Sigmoid colon (tissue), 7 donors: ENCODE results near the gene CST6. TPM values are rescaled to one million over a fixed set of nuclear protein-coding genes. Genes with fewer than 3 reads are reported as not detected.

Experiments
- DNase-seq: peaks from one replicate; pipeline ENCODE4 v3.0.0-alpha.2; 2019
- H3K27ac ChIP-seq, 4 donors: fragments of 200-600 bp; sonication (generic); one replicate each; pipeline ENCODE4 v1.5.1; 2016 to 2019; ENCODE audit warnings: mild to moderate bottlenecking in 1 of 4
- H3K27me3 ChIP-seq, 3 donors: fragments of 200-600 bp; sonication (generic); one replicate each; pipeline ENCODE4 v1.5.1; 2019; ENCODE audit warnings: mild to moderate bottlenecking in 1 of 3
- H3K36me3 ChIP-seq, 4 donors: fragments of 200-600 bp; sonication (generic); one replicate each; pipeline ENCODE4 v1.5.1; 2016 to 2019
- H3K4me1 ChIP-seq, 4 donors: fragments of 200-600 bp; sonication (generic); one replicate each; pipeline ENCODE4 v1.5.1; 2017 to 2019
- H3K4me3 ChIP-seq, 4 donors: fragments of 200-600 bp; sonication (generic); one replicate each; pipeline ENCODE4 v1.5.1; 2017 to 2019; ENCODE audit warnings: mild to moderate bottlenecking in 2 of 4, moderate library complexity in 1 of 4
- H3K9me3 ChIP-seq, 4 donors: fragments of 200-600 bp in 3 of 4; sonication (generic) in 3 of 4; one replicate each; pipeline versions ENCODE4 v1.5.1 to v1.6.1; 2013 to 2019
- EP300 ChIP-seq, 4 donors: sonication (generic); formaldehyde crosslinking; IDR thresholded peaks; one replicate each; pipeline ENCODE4 v1.6.1; 2017; ENCODE audit warnings: antibody characterized with exemption in 4 of 4
- POLR2A ChIP-seq, 2 donors: fragments of 450-650 bp; IDR thresholded peaks; one replicate each; pipeline ENCODE4 v1.6.1; 2016; ENCODE audit warnings: antibody characterized with exemption in 2 of 2, mild to moderate bottlenecking in 2 of 2, moderate library complexity in 2 of 2
- POLR2AphosphoS5 ChIP-seq, 4 donors: sonication (generic); formaldehyde crosslinking; IDR thresholded peaks; one replicate each; pipeline ENCODE4 v1.6.1; 2017; ENCODE audit warnings: antibody characterized with exemption in 4 of 4
- WGBS, 2 donors: extraction: QIAGEN DNeasy Blood & Tissue Kit; methylation state at CpG; one replicate each; pipeline ENCODE4 v1.1.7; 2013; 5-methylcytosine and 5-hydroxymethylcytosine counted together
- intact Hi-C: fragments of 100-400 bp; cut with DNase I; formaldehyde crosslinking; loops from one replicate; pipeline ENCODE4 v1.15.1; 2023
- polyA plus RNA-seq, 3 donors: library from polyadenylated mRNA; stranded (reverse); fragments of 200-250 nt; gene quantifications; one replicate each; pipeline ENCODE4 v1.2.3, GENCODE V29; 2013
- total RNA-seq, 4 donors: library from RNA; depleted of rRNA; stranded (reverse); fragments of >200 nt; gene quantifications; one replicate each; pipeline ENCODE4 v1.1.0, GENCODE V29; 2016
- TF ChIP-seq, protein P1 (sequence below), 4 experiments: fragments of 450-650 bp in 3 of 4; fragments of 200-600 bp in 1 of 4; IDR thresholded peaks; one replicate each; pipeline ENCODE4 v1.5.1; 2016 to 2019; ENCODE audit warnings: antibody characterized with exemption in 4 of 4, mild to moderate bottlenecking in 3 of 4, moderate library complexity in 2 of 4
- donor health status: healthy with polysubstance abuse.
- donor health status: Bipolar disorder and iron deficiency.
- donor health status: healthy.

The CST6 gene, protein sequence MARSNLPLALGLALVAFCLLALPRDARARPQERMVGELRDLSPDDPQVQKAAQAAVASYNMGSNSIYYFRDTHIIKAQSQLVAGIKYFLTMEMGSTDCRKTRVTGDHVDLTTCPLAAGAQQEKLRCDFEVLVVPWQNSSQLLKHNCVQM
- total RNA-seq (not detected), polyA plus RNA-seq (1 to 10 TPM in 1 of 3 donors, under 1 TPM in 1, not detected in 1; 0.10 to 1.2 TPM)

DNA sequence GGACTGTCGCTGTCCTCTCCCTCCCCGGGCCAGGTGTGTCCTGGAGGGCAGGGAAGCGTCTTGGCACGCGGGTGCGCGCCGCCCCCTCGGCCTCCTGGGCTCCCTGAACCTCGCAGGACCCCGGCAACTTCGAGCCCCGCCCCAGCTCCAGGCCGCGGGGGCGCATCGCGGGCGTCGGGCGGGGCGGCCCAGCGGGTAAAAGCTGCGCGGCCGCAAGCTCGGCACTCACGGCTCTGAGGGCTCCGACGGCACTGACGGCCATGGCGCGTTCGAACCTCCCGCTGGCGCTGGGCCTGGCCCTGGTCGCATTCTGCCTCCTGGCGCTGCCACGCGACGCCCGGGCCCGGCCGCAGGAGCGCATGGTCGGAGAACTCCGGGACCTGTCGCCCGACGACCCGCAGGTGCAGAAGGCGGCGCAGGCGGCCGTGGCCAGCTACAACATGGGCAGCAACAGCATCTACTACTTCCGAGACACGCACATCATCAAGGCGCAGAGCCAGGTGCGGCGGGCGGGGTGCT is at the start of gene CST6:
Gene CST6, plus strand, starts transcription at position 224 of the 519 bp plus-strand sequence. Its CDS starts 37 bp downstream, at position 261.
- TF ChIP-seq EP300 (IDR thresholded peaks at IDR 0.05) (no peak), POLR2A (IDR thresholded peaks at IDR 0.05) (no peak), POLR2AphosphoS5 (IDR thresholded peaks at IDR 0.05) (no peak)
- TF ChIP-seq, protein P1, sequence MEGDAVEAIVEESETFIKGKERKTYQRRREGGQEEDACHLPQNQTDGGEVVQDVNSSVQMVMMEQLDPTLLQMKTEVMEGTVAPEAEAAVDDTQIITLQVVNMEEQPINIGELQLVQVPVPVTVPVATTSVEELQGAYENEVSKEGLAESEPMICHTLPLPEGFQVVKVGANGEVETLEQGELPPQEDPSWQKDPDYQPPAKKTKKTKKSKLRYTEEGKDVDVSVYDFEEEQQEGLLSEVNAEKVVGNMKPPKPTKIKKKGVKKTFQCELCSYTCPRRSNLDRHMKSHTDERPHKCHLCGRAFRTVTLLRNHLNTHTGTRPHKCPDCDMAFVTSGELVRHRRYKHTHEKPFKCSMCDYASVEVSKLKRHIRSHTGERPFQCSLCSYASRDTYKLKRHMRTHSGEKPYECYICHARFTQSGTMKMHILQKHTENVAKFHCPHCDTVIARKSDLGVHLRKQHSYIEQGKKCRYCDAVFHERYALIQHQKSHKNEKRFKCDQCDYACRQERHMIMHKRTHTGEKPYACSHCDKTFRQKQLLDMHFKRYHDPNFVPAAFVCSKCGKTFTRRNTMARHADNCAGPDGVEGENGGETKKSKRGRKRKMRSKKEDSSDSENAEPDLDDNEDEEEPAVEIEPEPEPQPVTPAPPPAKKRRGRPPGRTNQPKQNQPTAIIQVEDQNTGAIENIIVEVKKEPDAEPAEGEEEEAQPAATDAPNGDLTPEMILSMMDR (IDR thresholded peaks at IDR 0.05): no peak
- Histone ChIP-seq H3K9me3 (no peaks in the 10 kb centered on the region), H3K27ac (no peak within 1 kb of the TSS), H3K36me3 (no peaks in the 10 kb centered on the region), H3K4me1 (peaks cover 0 to 11% (median 8%) of the 10 kb centered on the region in 4 donors), H3K27me3 (peaks cover 15 to 29% (median 27%) of the 10 kb centered on the region in 3 donors), H3K4me3 (peak within 1 kb of the TSS in 3 of 4 donors; percentile 7 to 37 (median 28))
- no peak for DNase-seq
- WGBS, 2 donors: 3 to 7% methylated on average over 61 of the region's 61 CpGs
- intact Hi-C loops: no loop called here

DNA sequence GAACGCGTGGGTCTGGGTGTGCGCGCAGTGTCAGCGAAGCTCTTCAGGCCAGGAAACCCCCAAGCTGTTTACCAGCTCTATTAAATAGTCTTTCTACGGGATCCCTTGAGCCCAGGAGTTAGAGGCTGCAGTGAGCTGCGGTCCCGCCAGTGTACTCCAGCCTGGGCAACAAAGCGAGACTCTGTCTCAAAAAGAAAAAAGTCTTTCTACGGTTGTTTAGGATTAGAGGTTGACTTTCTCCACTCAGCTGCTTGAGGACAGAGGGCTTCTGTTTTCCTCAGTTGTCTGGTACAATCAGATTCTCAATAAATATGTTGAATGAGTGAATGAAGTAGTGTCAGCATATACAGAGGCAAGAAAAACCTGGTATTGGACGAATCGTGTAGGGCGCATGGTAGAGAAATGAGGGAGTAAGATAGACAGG is 49.7 kb upstream of the CST6 start:
- peak overlapping the region; percentile 90 to 94 (median 92) for H3K27ac ChIP-seq
- 5 to 6% methylated on average over 13 of the region's 13 CpGs for whole genome bisulfite sequencing, 2 donors
- intact Hi-C loops: no loop called here

DNA sequence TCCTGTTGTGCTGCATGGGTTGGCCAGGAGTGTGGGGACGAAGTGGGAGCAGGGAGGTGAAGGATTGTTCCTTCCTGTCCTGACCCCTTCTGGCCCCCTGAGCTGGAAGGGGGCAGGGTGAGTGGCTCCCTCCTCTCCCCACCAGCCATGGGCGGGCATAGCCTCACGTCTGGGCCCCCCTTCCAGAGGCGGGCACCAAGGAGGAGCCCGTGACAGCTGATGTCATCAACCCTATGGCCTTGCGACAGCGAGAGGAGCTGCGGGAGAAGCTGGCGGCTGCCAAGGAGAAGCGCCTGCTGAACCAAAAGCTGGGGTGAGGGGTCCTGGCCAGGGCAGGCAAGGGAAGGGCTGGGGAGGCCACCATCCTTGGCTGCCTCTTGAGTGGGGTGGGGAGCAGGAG is 46.9 kb upstream of the CST6 start:
- H3K4me3 ChIP-seq: no peak overlapping the region
- no peak overlapping the region for H3K27ac ChIP-seq
- peaks cover 45 to 62% (median 53%) of the 10 kb centered on the region in 4 donors for H3K36me3 ChIP-seq
- no peaks in the 10 kb centered on the region for H3K27me3 ChIP-seq
- peaks cover 0 to 31% (median 30%) of the 10 kb centered on the region in 4 donors for H3K4me1 ChIP-seq
- 85 to 96% methylated on average over 10 of the region's 10 CpGs for WGBS, 2 donors
- TF ChIP-seq POLR2AphosphoS5 (IDR thresholded peaks at IDR 0.05): no peak
- TF ChIP-seq POLR2A (IDR thresholded peaks at IDR 0.05): no peak
- no peak for TF ChIP-seq EP300 (IDR thresholded peaks at IDR 0.05)
- TF ChIP-seq, protein P1 (IDR thresholded peaks at IDR 0.05): no peak
- no peak for DNase-seq
- intact Hi-C loops: no loop called here
- H3K9me3 ChIP-seq: no peaks in the 10 kb centered on the region

More for the DNA sequence above, 49.7 kb upstream of the CST6 start:
- Histone ChIP-seq H3K36me3 (peaks cover 24 to 34% (median 30%) of the 10 kb centered on the region in 4 donors), H3K4me3 (peak overlapping the region; percentile 92 to 99 (median 96)), H3K9me3 (no peaks in the 10 kb centered on the region), H3K4me1 (peaks cover 0 to 31% (median 30%) of the 10 kb centered on the region in 4 donors), H3K27me3 (no peaks in the 10 kb centered on the region)
- no peak for DNase-seq
- TF ChIP-seq, protein P1 (IDR thresholded peaks at IDR 0.05): no peak
- TF ChIP-seq POLR2A (IDR thresholded peaks at IDR 0.05): no peak

DNA sequence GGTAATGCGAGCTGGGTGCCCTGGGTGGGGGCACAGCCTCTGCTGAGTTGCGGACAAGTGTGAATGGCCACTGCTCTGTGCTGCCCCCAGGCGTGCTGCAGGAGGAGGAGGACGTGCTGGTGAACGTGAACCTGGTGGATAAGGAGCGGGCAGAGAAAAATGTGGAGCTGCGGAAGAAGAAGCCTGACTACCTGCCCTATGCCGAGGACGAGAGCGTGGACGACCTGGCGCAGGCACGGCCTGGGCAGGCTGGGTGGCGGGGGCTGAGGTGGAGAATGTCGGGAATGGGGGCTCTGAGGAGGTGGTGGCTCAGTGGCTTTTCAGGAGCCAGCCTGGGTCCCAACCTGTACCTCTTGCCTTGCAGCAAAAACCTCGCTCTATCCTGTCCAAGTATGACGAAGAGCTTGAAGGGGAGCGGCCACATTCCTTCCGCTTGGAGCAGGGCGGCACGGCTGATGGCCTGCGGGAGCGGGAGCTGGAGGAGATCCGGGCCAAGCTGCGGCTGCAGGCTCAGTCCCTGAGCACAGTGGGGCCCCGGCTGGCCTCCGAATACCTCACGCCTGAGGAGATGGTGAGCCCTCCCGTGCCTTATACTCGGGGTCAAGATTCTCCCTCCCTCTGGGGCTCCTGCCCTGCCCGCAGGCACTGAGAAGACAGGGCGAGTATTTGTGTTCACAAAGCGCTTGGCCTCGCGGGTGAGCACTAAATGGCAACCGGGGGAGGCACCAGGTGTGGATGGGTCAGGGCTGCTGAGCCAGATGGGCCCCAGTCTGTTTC is 45.6 kb upstream of the CST6 start:
- Histone ChIP-seq H3K4me1 (peaks cover 0 to 26% (median 24%) of the 10 kb centered on the region in 4 donors), H3K4me3 (no peak overlapping the region), H3K9me3 (no peaks in the 10 kb centered on the region), H3K36me3 (peaks cover 49 to 68% (median 54%) of the 10 kb centered on the region in 4 donors), H3K27ac (no peak overlapping the region), H3K27me3 (no peaks in the 10 kb centered on the region)
- TF ChIP-seq, protein P1 (IDR thresholded peaks at IDR 0.05): no peak
- TF ChIP-seq POLR2A (IDR thresholded peaks at IDR 0.05) (no peak), EP300 (IDR thresholded peaks at IDR 0.05) (no peak), POLR2AphosphoS5 (IDR thresholded peaks at IDR 0.05) (no peak)
- WGBS, 2 donors: 95 to 96% methylated on average over 36 of the region's 36 CpGs
- DNase-seq: no peak
- intact Hi-C loops: no loop called here
